Heart left ventricle (tissue), 13 donors: ENCODE measurements around the gene GAGE2A.

Experiments
- POLR2A ChIP-seq, 2 donors: fragments of 450-650 bp; IDR thresholded peaks; one replicate each; pipeline ENCODE4 v1.6.1; 2017; ENCODE audit warnings: antibody characterized with exemption in 2 of 2, mild to moderate bottlenecking in 2 of 2, moderate library complexity in 2 of 2
- TF ChIP-seq, protein P1 (sequence below), 12 donors: fragments of 200-600 bp; sonication (generic) in 4 of 12; IDR thresholded peaks; one replicate each; pipeline versions ENCODE4 v1.5.0 to v1.8.0; 2018 to 2022; ENCODE audit warnings: antibody characterized with exemption in 12 of 12, mild to moderate bottlenecking in 5 of 12
- donor health status: ischemic (EF 13 %, LVEDD 7.1; RV severe dilation, severe dysfunction).
- donor health status: DM: no; HTN: yes; CAD: no.
- donor health status: DM: no; HTN: no; CAD: no.
- donor health status: ischemic (EF 25% LVEDD 6.9; RV normal size, moderate dysfunction).
- donor health status: ischemic (EF 25% LVEDD 5.7; RV mildly dilated, moderate dysfunction).
- donor health status: ischemic (EF 35%, LVEDD 5.7; RV mildly dilated, moderate dysfunction).
- donor health status: nonischemic (EF 11% LVEDD 7.7; RV severe dilation, severe dysfunction).
- donor health status: DM: yes; HTN: yes; CAD: no.
- donor health status: PGD.
- donor health status: ischemic (EF 29% LVEDD 5.4; RV normal size, mild dysfunction).
- donor health status: nonischemic (EF 23%, LVEDD 6.1; RV moderate dilation, normal function).

DNA sequence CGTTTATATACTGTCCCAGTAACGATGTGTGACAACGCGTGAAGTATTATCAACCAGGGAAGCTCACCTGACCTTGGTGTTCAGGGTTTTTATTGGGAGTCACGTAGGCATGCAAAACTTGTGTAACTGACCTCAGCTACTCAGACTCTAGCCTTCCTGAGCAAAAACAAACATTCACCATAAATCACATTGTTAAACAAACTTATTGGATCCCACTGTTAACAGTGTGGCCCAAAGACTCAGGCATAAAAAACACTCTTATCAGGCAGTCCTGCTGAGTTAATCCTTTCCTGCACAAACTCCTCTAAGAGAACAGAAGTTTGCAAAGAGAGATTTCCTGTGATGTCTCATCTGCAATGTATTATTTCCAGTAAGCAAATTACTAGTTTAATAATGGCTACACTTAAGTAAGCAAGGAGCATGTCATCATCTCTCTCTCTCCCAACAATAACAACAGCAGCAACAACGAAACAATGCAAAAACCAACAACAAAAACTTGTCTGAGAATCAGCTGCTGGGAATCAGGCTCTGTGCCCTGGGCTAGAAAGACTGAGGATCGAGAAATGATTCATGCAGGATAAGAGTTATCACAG is 21.5 kb downstream of the GAGE2A start:
- TF ChIP-seq, protein P1, sequence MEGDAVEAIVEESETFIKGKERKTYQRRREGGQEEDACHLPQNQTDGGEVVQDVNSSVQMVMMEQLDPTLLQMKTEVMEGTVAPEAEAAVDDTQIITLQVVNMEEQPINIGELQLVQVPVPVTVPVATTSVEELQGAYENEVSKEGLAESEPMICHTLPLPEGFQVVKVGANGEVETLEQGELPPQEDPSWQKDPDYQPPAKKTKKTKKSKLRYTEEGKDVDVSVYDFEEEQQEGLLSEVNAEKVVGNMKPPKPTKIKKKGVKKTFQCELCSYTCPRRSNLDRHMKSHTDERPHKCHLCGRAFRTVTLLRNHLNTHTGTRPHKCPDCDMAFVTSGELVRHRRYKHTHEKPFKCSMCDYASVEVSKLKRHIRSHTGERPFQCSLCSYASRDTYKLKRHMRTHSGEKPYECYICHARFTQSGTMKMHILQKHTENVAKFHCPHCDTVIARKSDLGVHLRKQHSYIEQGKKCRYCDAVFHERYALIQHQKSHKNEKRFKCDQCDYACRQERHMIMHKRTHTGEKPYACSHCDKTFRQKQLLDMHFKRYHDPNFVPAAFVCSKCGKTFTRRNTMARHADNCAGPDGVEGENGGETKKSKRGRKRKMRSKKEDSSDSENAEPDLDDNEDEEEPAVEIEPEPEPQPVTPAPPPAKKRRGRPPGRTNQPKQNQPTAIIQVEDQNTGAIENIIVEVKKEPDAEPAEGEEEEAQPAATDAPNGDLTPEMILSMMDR (IDR thresholded peaks at IDR 0.05) = no peak
- no peak for TF ChIP-seq POLR2A (IDR thresholded peaks at IDR 0.05)
